Hepatocyte (in vitro differentiated cells): ENCODE measurements around the gene GPD1. TPM values are rescaled to one million over a fixed set of nuclear protein-coding genes. Genes with fewer than 3 reads are reported as not detected.

Source experiments
- DNase-seq: peaks from one replicate; pipeline ENCODE4 v3.0.0-alpha.2; 2016; ENCODE audit warnings: low spot score
- H2AFZ ChIP-seq: fragments of 200-600 bp; sonication (generic); 2 replicates; pipeline ENCODE4 v1.6.0; 2016; ENCODE audit warnings: antibody characterized with exemption, mild to moderate bottlenecking
- H3K27ac ChIP-seq: fragments of 200-600 bp; sonication (generic); 2 replicates; pipeline ENCODE4 v1.5.1; 2016; ENCODE audit warnings: mild to moderate bottlenecking
- H3K27me3 ChIP-seq: fragments of 200-600 bp; sonication (generic); 2 replicates; pipeline ENCODE4 v1.6.1; 2016
- H3K36me3 ChIP-seq: fragments of 200-600 bp; sonication (generic); replicated peaks from 2 replicates; pipeline ENCODE4 v1.5.1; 2016; ENCODE audit warnings: low read depth; ENCODE audit not compliant: insufficient read depth
- H3K4me1 ChIP-seq: fragments of 200-600 bp; sonication (generic); 2 replicates; pipeline ENCODE4 v1.5.1; 2016; ENCODE audit warnings: mild to moderate bottlenecking, moderate library complexity; ENCODE audit not compliant: insufficient read depth
- H3K4me2 ChIP-seq: fragments of 200-600 bp; sonication (generic); 2 replicates; pipeline ENCODE4 v1.6.0; 2016
- H3K4me3 ChIP-seq: fragments of 200-600 bp; sonication (generic); 2 replicates; pipeline ENCODE4 v1.5.1; 2016; ENCODE audit warnings: mild to moderate bottlenecking
- H3K79me2 ChIP-seq: fragments of 200-600 bp; sonication (generic); 2 replicates; pipeline ENCODE4 v1.6.0; 2017; ENCODE audit warnings: mild to moderate bottlenecking
- H3K9me2 ChIP-seq: fragments of 200-600 bp; sonication (generic); replicated peaks from 2 replicates; pipeline ENCODE4 v1.6.0; 2017; ENCODE audit warnings: mild to moderate bottlenecking; ENCODE audit not compliant: insufficient read depth
- H3K9me3 ChIP-seq: fragments of 200-600 bp; sonication (generic); 2 replicates; pipeline ENCODE4 v1.5.1; 2016; ENCODE audit warnings: low read depth, mild to moderate bottlenecking
- H4K20me1 ChIP-seq: fragments of 200-600 bp; sonication (generic); 2 replicates; pipeline ENCODE4 v1.6.0; 2016; ENCODE audit warnings: mild to moderate bottlenecking; ENCODE audit not compliant: insufficient read depth, poor library complexity, severe bottlenecking
- EZH2 ChIP-seq: fragments of 200-600 bp; sonication (generic); IDR thresholded peaks from 2 replicates; pipeline ENCODE4 v1.6.1; 2016; ENCODE audit warnings: antibody characterized with exemption, mild to moderate bottlenecking, borderline replicate concordance
- EZH2phosphoT487 ChIP-seq: fragments of 200-600 bp; sonication (generic); IDR thresholded peaks from one replicate; pipeline ENCODE4 v1.6.1; 2018; ENCODE audit warnings: antibody characterized with exemption, mild to moderate bottlenecking, low read depth, moderate library complexity; ENCODE audit not compliant: unreplicated experiment, severe bottlenecking
- WGBS: methylation state at CpG from one replicate; pipeline ENCODE4 v1.1.6; 2016; ENCODE audit warnings: low lambda C conversion rate; ENCODE audit errors: missing lambda C conversion rate; 5-methylcytosine and 5-hydroxymethylcytosine counted together
- polyA plus RNA-seq: library from polyadenylated mRNA; unstranded; fragments of >200 nt; fragmentation: Nextera tagmentation; extraction: Ambion mirVana; gene quantifications from 2 replicates; pipeline ENCODE4 v1.2.1, GENCODE V29; 2016
- total RNA-seq: library from RNA; depleted of rRNA; stranded (reverse); fragments of >200 nt; gene quantifications from 2 replicates; pipeline ENCODE4 v1.2.3, GENCODE V29; 2014
- TF ChIP-seq, protein P1 (sequence below): fragments of 200-600 bp; sonication (generic); IDR thresholded peaks from 2 replicates; pipeline ENCODE4 v1.5.1; 2016; ENCODE audit warnings: antibody characterized with exemption, mild to moderate bottlenecking; ENCODE audit not compliant: poor library complexity

Gene GPD1
- total and polyA plus RNA-seq, 2 experiments from 2014 or later = 30.6 to 64.1 TPM

DNA sequence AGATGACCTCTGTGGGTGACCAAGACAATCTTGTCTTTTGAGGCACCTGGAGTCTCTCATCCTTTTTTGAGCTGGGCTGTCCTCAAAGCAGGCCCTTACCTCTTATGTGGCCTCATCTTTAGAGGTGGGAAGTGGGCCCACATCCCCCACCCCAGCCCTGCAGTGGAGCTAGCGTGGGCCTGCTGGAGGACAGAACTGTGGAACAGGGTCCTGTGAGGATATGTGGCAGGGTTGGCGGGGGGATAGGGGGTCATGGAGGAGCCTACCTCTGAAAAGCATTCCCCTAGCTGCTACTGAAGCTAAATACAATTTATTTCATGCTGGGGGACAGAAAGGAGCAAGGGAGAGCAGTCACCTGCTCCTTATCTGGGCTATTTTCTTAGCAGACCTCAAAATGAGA, 457 bp upstream of the GPD1 start:
- H4K20me1 ChIP-seq = no peaks in the 10 kb centered on the region
- DNase-seq = no peak
- H3K9me3 ChIP-seq = no peaks in the 10 kb centered on the region
- H3K4me3 ChIP-seq = no peak overlapping the region
- 95% methylated on average over 2 of the region's 2 CpGs for WGBS
- TF ChIP-seq EZH2phosphoT487 = no peak
- TF ChIP-seq, protein P1, sequence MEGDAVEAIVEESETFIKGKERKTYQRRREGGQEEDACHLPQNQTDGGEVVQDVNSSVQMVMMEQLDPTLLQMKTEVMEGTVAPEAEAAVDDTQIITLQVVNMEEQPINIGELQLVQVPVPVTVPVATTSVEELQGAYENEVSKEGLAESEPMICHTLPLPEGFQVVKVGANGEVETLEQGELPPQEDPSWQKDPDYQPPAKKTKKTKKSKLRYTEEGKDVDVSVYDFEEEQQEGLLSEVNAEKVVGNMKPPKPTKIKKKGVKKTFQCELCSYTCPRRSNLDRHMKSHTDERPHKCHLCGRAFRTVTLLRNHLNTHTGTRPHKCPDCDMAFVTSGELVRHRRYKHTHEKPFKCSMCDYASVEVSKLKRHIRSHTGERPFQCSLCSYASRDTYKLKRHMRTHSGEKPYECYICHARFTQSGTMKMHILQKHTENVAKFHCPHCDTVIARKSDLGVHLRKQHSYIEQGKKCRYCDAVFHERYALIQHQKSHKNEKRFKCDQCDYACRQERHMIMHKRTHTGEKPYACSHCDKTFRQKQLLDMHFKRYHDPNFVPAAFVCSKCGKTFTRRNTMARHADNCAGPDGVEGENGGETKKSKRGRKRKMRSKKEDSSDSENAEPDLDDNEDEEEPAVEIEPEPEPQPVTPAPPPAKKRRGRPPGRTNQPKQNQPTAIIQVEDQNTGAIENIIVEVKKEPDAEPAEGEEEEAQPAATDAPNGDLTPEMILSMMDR = no peak
- TF ChIP-seq EZH2 = no peak
- peak overlapping the region; percentile 76 for H3K4me2 ChIP-seq
- no peak overlapping the region for H2AFZ ChIP-seq
- peak overlapping the region; percentile 84 for H3K27ac ChIP-seq
- peaks cover 25% of the 10 kb centered on the region for H3K4me1 ChIP-seq
- no peaks in the 10 kb centered on the region for H3K36me3 ChIP-seq
- peaks cover 2% of the 10 kb centered on the region for H3K79me2 ChIP-seq
- H3K9me2 ChIP-seq = no peaks in the 10 kb centered on the region
- no peaks in the 10 kb centered on the region for H3K27me3 ChIP-seq

DNA sequence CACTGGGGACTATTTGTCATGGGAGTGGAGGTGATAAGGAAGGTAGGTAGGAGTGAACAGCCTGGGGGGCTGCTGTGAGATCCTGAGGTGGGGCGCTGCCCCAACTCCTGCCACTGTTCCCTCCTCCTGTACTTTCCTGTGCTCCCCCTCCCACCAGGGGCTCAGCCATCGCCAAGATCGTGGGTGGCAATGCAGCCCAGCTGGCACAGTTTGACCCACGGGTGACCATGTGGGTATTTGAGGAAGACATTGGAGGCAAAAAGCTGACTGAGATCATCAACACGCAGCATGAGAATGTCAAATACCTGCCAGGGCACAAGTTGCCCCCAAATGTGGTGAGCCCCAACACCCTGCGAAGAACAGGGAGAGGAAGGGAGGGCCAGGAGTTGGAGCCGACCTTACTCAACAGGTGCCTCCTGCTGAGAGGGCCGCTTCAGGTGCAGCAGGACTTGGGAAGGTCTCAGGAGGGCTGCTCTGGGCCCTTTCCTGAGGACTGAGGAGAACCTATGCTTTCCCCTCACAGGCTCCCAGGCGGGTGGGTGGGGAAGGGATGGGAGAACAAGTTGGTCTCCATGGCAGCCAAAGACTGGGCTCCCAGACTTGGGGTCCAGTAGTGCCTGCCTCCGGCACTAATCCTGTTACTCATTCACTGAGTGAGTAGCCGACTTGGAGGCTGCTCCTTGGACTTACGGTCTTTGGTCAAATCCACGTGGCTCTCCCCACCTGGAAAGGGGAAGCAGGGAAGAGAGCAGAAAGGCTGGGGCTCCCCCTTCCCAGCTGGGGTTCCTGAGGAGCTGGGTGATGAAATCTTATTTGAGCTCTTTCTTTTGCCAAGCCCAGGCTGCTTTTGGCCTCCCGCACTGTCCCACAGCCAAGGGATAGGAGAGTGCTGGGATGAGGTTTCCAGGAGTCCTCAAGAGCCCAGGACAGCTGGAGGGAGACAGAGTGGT, 884 bp downstream of the GPD1 start:
- TF ChIP-seq, protein P1 = no peak
- no peak for TF ChIP-seq EZH2
- TF ChIP-seq EZH2phosphoT487 = no peak
- no peaks in the 10 kb centered on the region for H4K20me1 ChIP-seq
- WGBS = 73% methylated on average over 13 of the region's 14 CpGs
- peak overlapping the region; percentile 76 for H3K4me2 ChIP-seq
- H3K36me3 ChIP-seq = no peaks in the 10 kb centered on the region
- H3K9me2 ChIP-seq = no peaks in the 10 kb centered on the region
- no peaks in the 10 kb centered on the region for H3K27me3 ChIP-seq
- H3K27ac ChIP-seq = peak overlapping the region; percentile 84
- peaks cover 2% of the 10 kb centered on the region for H3K79me2 ChIP-seq
- H3K9me3 ChIP-seq = no peaks in the 10 kb centered on the region
- no peak overlapping the region for H2AFZ ChIP-seq
- H3K4me3 ChIP-seq = no peak overlapping the region
- peaks cover 31% of the 10 kb centered on the region for H3K4me1 ChIP-seq
- DNase-seq = peak; percentile 68

DNA sequence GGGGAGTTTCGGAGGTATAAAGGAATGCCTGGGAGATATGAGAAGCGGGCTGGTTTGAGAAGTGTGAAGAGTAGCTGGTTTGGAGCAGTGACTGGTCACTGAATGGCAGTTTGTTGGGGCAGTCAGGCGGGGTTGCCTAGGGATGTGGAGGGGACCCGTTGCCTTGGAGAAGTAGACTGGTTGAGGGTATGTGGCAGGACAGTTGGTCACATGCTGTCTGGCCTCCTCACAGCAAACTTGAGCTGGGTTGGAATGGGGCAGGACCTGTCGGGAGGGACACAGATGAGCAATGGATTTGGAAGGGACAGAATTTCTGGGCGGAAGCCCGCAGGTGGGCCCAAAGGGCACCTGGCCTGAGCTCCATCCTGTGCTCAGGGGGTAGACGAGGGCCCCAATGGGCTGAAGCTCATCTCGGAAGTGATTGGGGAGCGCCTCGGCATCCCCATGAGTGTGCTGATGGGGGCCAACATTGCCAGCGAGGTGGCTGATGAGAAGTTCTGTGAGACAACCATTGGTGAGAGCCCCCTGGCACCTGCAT, 2.2 kb downstream of the GPD1 start:
- Histone ChIP-seq H3K9me2 (no peaks in the 10 kb centered on the region), H3K9me3 (no peaks in the 10 kb centered on the region), H3K36me3 (no peaks in the 10 kb centered on the region), H3K79me2 (peaks cover 2% of the 10 kb centered on the region), H3K4me1 (peaks cover 42% of the 10 kb centered on the region), H4K20me1 (no peaks in the 10 kb centered on the region), H2AFZ (no peak overlapping the region), H3K27ac (no peak overlapping the region), H3K4me2 (peak overlapping the region; percentile 76), H3K4me3 (no peak overlapping the region), H3K27me3 (no peaks in the 10 kb centered on the region)
- 96% methylated on average over 12 of the region's 12 CpGs for WGBS
- DNase-seq = no peak
- TF ChIP-seq EZH2phosphoT487 (no peak), EZH2 (no peak)
- TF ChIP-seq, protein P1 = no peak
